ENCODE data around the gene GNAI2.

Gene GNAI2

DNA sequence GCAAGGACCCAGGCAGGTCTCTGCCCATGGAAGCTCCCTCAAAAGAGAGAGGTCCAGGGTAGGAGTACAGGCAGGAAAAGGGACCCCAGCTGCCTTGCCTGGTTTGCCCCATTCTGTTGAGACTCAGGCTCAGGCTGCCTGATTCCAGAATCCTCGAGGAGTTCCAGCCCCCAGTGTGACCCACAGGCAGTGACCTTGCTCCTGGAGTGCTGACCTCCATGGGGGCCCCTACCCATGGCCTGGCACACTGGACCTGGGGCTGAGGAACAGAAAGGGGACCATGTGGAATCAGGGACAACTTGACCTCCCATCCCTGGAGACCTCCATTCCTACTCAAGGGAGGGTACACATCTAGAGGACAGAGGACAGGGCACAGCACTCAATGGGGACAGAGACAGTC, 29.6 kb downstream of the GNAI2 start:
- Histone ChIP-seq H3K4me1 (ENCODE audit: low read depth, poor library complexity, severe bottlenecking) (peaks cover 4% of the 10 kb centered on the region), H3K27ac (no peak overlapping the region)

DNA sequence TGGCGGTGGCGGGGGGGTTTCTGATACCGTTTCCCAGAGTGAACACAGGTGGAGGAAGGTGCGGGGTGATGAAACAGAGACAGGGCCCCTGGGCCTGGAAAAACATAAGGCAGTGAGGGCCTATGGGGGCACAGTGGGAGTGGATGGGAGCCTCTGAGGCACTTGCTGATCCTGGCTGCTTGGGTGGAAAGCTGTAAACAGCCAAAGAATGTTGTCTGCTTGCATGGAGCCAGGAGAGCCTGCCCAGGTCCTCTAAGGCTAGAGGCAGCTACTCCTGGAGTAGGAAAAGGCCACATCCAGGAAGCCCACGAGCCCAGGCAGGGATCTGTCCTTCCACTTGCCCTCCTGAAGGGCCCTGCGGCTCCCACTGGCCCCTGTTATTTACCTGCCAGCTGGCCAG, 30.0 kb downstream of the GNAI2 start:
- H3K4me3 ChIP-seq (IDR thresholded peaks at IDR 0.05; ENCODE audit: insufficient read depth, low read depth, low read length), result no peak overlapping the region
- no peaks in the 10 kb centered on the region for H3K36me3 ChIP-seq (ENCODE audit: insufficient read depth)
- H3K4me2 ChIP-seq, result no peak overlapping the region
- H3K27ac ChIP-seq, result no peak overlapping the region
- H3K9ac ChIP-seq, result no peak overlapping the region
- H3K4me1 ChIP-seq (ENCODE audit: low read depth, poor library complexity, severe bottlenecking), result no peaks in the 10 kb centered on the region
- peaks cover 18% of the 10 kb centered on the region; the same call in 1 of the 2 replicates for H3K27me3 ChIP-seq (ENCODE audit: insufficient read depth, low read depth)
- no peak overlapping the region for H2AFZ ChIP-seq (ENCODE audit: low read depth)
- H4K20me1 ChIP-seq (ENCODE audit: insufficient read depth), result no peaks in the 10 kb centered on the region
- TF ChIP-seq, protein P1, sequence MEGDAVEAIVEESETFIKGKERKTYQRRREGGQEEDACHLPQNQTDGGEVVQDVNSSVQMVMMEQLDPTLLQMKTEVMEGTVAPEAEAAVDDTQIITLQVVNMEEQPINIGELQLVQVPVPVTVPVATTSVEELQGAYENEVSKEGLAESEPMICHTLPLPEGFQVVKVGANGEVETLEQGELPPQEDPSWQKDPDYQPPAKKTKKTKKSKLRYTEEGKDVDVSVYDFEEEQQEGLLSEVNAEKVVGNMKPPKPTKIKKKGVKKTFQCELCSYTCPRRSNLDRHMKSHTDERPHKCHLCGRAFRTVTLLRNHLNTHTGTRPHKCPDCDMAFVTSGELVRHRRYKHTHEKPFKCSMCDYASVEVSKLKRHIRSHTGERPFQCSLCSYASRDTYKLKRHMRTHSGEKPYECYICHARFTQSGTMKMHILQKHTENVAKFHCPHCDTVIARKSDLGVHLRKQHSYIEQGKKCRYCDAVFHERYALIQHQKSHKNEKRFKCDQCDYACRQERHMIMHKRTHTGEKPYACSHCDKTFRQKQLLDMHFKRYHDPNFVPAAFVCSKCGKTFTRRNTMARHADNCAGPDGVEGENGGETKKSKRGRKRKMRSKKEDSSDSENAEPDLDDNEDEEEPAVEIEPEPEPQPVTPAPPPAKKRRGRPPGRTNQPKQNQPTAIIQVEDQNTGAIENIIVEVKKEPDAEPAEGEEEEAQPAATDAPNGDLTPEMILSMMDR (conservative IDR thresholded peaks at IDR 0.05; ENCODE audit: low read depth, low read length), result no peak
- no peaks in the 10 kb centered on the region for H3K79me2 ChIP-seq (ENCODE audit: insufficient read depth, low read depth)

More for the DNA sequence above, 29.6 kb downstream of the GNAI2 start:
- no peak overlapping the region for H2AFZ ChIP-seq (ENCODE audit: low read depth)
- H3K79me2 ChIP-seq (ENCODE audit: insufficient read depth, low read depth), result no peaks in the 10 kb centered on the region
- H4K20me1 ChIP-seq (ENCODE audit: insufficient read depth), result no peaks in the 10 kb centered on the region
- H3K36me3 ChIP-seq (ENCODE audit: insufficient read depth), result no peaks in the 10 kb centered on the region
- no peak overlapping the region for H3K4me2 ChIP-seq
- H3K27me3 ChIP-seq (ENCODE audit: insufficient read depth, low read depth), result peaks cover 18% of the 10 kb centered on the region; the same call in 1 of the 2 replicates
- no peak overlapping the region for H3K9ac ChIP-seq
- TF ChIP-seq, protein P1 (conservative IDR thresholded peaks at IDR 0.05; ENCODE audit: low read depth, low read length), result no peak
- no peak overlapping the region for H3K4me3 ChIP-seq (IDR thresholded peaks at IDR 0.05; ENCODE audit: insufficient read depth, low read depth, low read length)

DNA sequence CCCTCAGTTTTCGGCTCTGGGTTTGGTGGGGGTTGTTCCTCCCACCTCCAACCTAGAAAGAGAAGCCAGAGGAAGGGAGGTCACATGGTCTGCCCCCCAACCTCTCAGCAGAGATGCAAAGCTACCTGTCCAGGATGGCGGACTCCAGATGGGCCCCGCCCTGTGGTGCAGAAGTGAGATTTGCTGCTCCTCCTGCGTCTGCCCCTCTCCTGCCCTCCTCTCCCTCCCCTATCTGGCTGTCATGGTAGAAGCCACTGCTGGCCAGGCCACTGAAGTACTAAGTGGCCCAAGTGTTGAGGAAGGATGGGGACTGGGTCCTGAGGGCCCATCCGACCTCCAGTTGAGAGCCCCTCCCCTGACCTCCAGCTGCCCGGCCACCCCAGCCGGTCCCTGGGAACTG, 30.8 kb downstream of the GNAI2 start:
- TF ChIP-seq, protein P1 (conservative IDR thresholded peaks at IDR 0.05; ENCODE audit: low read depth, low read length), result no peak
- H3K9ac ChIP-seq, result no peak overlapping the region
- peaks cover 18% of the 10 kb centered on the region; the same call in 1 of the 2 replicates for H3K27me3 ChIP-seq (ENCODE audit: insufficient read depth, low read depth)
- no peak overlapping the region for H3K27ac ChIP-seq
- H4K20me1 ChIP-seq (ENCODE audit: insufficient read depth), result no peaks in the 10 kb centered on the region
- H3K36me3 ChIP-seq (ENCODE audit: insufficient read depth), result no peaks in the 10 kb centered on the region
- no peak overlapping the region for H2AFZ ChIP-seq (ENCODE audit: low read depth)
- no peak overlapping the region for H3K4me3 ChIP-seq (IDR thresholded peaks at IDR 0.05; ENCODE audit: insufficient read depth, low read depth, low read length)
- H3K4me2 ChIP-seq, result no peak overlapping the region
- no peaks in the 10 kb centered on the region for H3K4me1 ChIP-seq (ENCODE audit: low read depth, poor library complexity, severe bottlenecking)
- H3K79me2 ChIP-seq (ENCODE audit: insufficient read depth, low read depth), result no peaks in the 10 kb centered on the region

DNA sequence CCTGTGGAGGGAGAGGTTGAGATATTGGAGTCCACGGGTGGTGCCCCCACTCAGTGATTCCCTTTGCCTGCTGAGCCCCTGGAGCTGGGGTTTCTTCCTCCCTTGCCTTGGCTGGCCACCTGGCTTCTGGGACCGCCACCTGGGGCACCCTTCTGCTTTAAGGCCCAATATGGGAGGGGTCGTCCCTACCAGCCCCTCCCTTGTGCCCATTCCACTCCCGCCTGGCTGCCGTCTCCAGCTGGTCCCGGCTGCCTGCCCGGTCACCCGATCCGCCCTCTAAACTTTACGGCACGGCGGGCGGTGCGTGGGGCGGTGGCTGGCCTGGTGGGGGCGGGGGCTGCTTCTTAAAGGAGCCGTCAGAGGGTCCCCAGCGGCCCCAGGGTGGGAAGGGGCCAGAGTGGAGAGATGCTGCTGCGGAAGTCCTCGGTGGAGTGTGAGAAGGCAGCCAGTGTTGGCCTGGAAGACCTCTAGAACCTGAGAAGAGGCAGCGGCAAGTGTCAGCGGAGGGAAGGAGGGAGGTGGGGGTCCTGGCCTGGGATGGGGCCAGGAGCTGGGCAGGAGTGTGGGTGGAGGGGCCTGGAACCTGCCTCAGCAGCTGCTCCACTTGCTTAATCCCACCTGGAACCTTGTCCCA, 31.4 kb downstream of the GNAI2 start:
- Histone ChIP-seq H3K27me3 (ENCODE audit: insufficient read depth, low read depth) (peaks cover 18% of the 10 kb centered on the region; the same call in 1 of the 2 replicates), H4K20me1 (ENCODE audit: insufficient read depth) (no peaks in the 10 kb centered on the region), H3K27ac (no peak overlapping the region), H3K4me3 (IDR thresholded peaks at IDR 0.05; ENCODE audit: insufficient read depth, low read depth, low read length) (no peak overlapping the region), H2AFZ (ENCODE audit: low read depth) (no peak overlapping the region), H3K79me2 (ENCODE audit: insufficient read depth, low read depth) (no peaks in the 10 kb centered on the region), H3K4me2 (no peak overlapping the region), H3K4me1 (ENCODE audit: low read depth, poor library complexity, severe bottlenecking) (no peaks in the 10 kb centered on the region), H3K9ac (no peak overlapping the region), H3K36me3 (ENCODE audit: insufficient read depth) (no peaks in the 10 kb centered on the region)
- TF ChIP-seq, protein P1 (conservative IDR thresholded peaks at IDR 0.05; ENCODE audit: low read depth, low read length), result no peak

Data from KMS-11 (cell line).